SK-N-SH (cell line): ENCODE data around the gene PRSS8. TPM values are rescaled to one million over a fixed set of nuclear protein-coding genes. Genes with fewer than 3 reads are reported as not detected.

Source experiments
- CTCF ChIA-PET: fragments of 300-600, 350-600 bp; formaldehyde crosslinking; extraction: SDS; loops from one replicate; lab custom pipeline; 2021; lab: Yijun Ruan, JAX
- POLR2A ChIA-PET: fragments of 350-600 bp; sonication (Branson Sonifier 250); formaldehyde crosslinking; extraction: SDS; loops from one replicate; lab custom pipeline; 2020; ENCODE audit warnings: antibody characterized with exemption, inconsistent platforms; lab: Yijun Ruan, JAX
- DNase-seq: peaks from one replicate; pipeline ENCODE4 v3.0.0; 2012
- H2AFZ ChIP-seq: fragments of 200-600 bp; sonication (generic); 2 replicates; pipeline ENCODE4 v1.8.1; 2016; ENCODE audit warnings: antibody characterized with exemption, mild to moderate bottlenecking, low read depth
- H3F3A ChIP-seq: fragments of 200-600 bp; sonication (generic); replicated peaks from 2 replicates; pipeline ENCODE3; 2016; ENCODE audit warnings: antibody characterized with exemption, mild to moderate bottlenecking; ENCODE audit not compliant: insufficient read depth
- H3K27ac ChIP-seq, 2 experiments: fragments of 200-500 bp in 1 of 2; fragments of 200-600 bp in 1 of 2; sonication (Bioruptor generic) in 1 of 2; sonication (generic), shearing (Covaris generic) in 1 of 2; 2 replicates each; pipeline versions ENCODE4 v1.5.1 to v1.6.1; 2014 to 2016; ENCODE audit warnings: low read depth in 2 of 2, inconsistent platforms in 1 of 2, low read length in 1 of 2, mild to moderate bottlenecking in 1 of 2, mixed read lengths in 1 of 2
- H3K27me3 ChIP-seq: fragments of 200-600 bp; sonication (generic), shearing (Covaris generic); 2 replicates; pipeline ENCODE4 v1.6.1; 2016; ENCODE audit warnings: mixed run types; ENCODE audit not compliant: insufficient read depth
- H3K36me3 ChIP-seq, 2 experiments: fragments of 200-500 bp in 1 of 2; fragments of 200-600 bp in 1 of 2; sonication (Bioruptor generic) in 1 of 2; sonication (generic) in 1 of 2; replicated peaks in 1 of 2; 2 replicates each; pipeline versions ENCODE3 to v1.5.1; 2014 to 2016; ENCODE audit warnings: low read length in 1 of 2, mild to moderate bottlenecking in 1 of 2; ENCODE audit not compliant: insufficient read depth in 2 of 2, control insufficient read depth in 1 of 2
- H3K4me1 ChIP-seq, 2 experiments: fragments of 200-500 bp in 1 of 2; fragments of 200-600 bp in 1 of 2; sonication (Bioruptor generic) in 1 of 2; sonication (generic), shearing (Covaris generic) in 1 of 2; 2 replicates each; pipeline versions ENCODE4 v1.5.1 to v1.6.1; 2014 to 2016; ENCODE audit warnings: low read depth in 1 of 2, low read length in 1 of 2, mixed run types in 1 of 2; ENCODE audit not compliant: insufficient read depth in 2 of 2, control insufficient read depth in 1 of 2
- H3K4me2 ChIP-seq: fragments of 200-600 bp; sonication (generic), shearing (Covaris generic); 2 replicates; pipeline ENCODE4 v1.6.1; 2017; ENCODE audit warnings: mixed run types
- H3K4me3 ChIP-seq, 2 experiments: fragments of 200-500 bp in 1 of 2; fragments of 200-600 bp in 1 of 2; sonication (Bioruptor generic) in 1 of 2; sonication (generic), shearing (Covaris generic) in 1 of 2; 2 replicates each; pipeline versions ENCODE4 v1.5.1 to v1.8.1; 2014 to 2016; ENCODE audit warnings: low read depth in 2 of 2, inconsistent platforms in 1 of 2, low read length in 1 of 2, mild to moderate bottlenecking in 1 of 2, mixed read lengths in 1 of 2, moderate library complexity in 1 of 2
- H3K79me2 ChIP-seq: fragments of 200-600 bp; sonication (generic); 2 replicates; pipeline ENCODE4 v1.8.1; 2017; ENCODE audit warnings: mild to moderate bottlenecking; ENCODE audit not compliant: insufficient read depth
- H3K9ac ChIP-seq: fragments of 200-600 bp; sonication (generic); 2 replicates; pipeline ENCODE4 v1.6.1; 2017; ENCODE audit warnings: mixed run types
- H3K9me2 ChIP-seq: fragments of 200-600 bp; sonication (generic); 2 replicates; pipeline ENCODE4 v1.6.1; 2017; ENCODE audit warnings: mixed run types
- H3K9me3 ChIP-seq: fragments of 200-600 bp; sonication (generic); 2 replicates; pipeline ENCODE4 v1.6.1; 2017; ENCODE audit warnings: mixed run types, mild to moderate bottlenecking, moderate library complexity
- H4K20me1 ChIP-seq: fragments of 200-600 bp; sonication (generic); 2 replicates; pipeline ENCODE4 v1.6.1; 2017; ENCODE audit warnings: mild to moderate bottlenecking, mixed run types; ENCODE audit not compliant: insufficient read depth
- CHD2 ChIP-seq: fragments of 150-350 bp; IDR thresholded peaks from 2 replicates; pipeline ENCODE4 v1.6.1; 2018; ENCODE audit warnings: low read length; ENCODE audit not compliant: partially characterized antibody
- ELF1 ChIP-seq: IDR thresholded peaks from 2 replicates; pipeline ENCODE4 v1.4.0; 2012
- EP300 ChIP-seq, 2 experiments: IDR thresholded peaks; 2 replicates each; pipeline versions ENCODE4 v1.4.0 to v1.6.1; 2012; ENCODE audit warnings: borderline replicate concordance in 1 of 2, low read depth in 1 of 2, low read length in 1 of 2
- EZH2phosphoT487 ChIP-seq: fragments of 200-600 bp; sonication (generic); IDR thresholded peaks from 2 replicates; pipeline ENCODE4 v1.6.1; 2017; ENCODE audit warnings: low read depth, mixed run types, mild to moderate bottlenecking, antibody characterized with exemption, moderate library complexity, borderline replicate concordance
- FOXJ3 ChIP-seq: sonication (generic); formaldehyde crosslinking; IDR thresholded peaks from 2 replicates; pipeline ENCODE4 v1.5.1; 2020; ENCODE audit warnings: mild to moderate bottlenecking, missing genetic modification reagents
- IRF3 ChIP-seq: fragments of 150-350 bp; IDR thresholded peaks from 2 replicates; pipeline ENCODE4 v1.6.1; 2016; ENCODE audit warnings: mild to moderate bottlenecking, low read depth, low read length
- JUND ChIP-seq: IDR thresholded peaks from 2 replicates; pipeline ENCODE4 v1.4.0; 2012
- MXI1 ChIP-seq: IDR thresholded peaks from 2 replicates; pipeline ENCODE4 v1.6.1; 2012; ENCODE audit warnings: mild to moderate bottlenecking, low read depth, low read length, improper control_type of control experiment
- RAD21 ChIP-seq: IDR thresholded peaks from 2 replicates; pipeline ENCODE4 v1.6.1; 2012; ENCODE audit warnings: mild to moderate bottlenecking, low read length
- RCOR1 ChIP-seq: fragments of 150-350 bp; IDR thresholded peaks from 2 replicates; pipeline ENCODE4 v1.6.1; 2017; ENCODE audit warnings: antibody characterized with exemption, low read length
- RFX5 ChIP-seq: IDR thresholded peaks from 2 replicates; pipeline ENCODE4 v1.6.1; 2012; ENCODE audit warnings: mild to moderate bottlenecking, improper control_type of control experiment, low read length
- RXRA ChIP-seq: IDR thresholded peaks from 2 replicates; pipeline ENCODE4 v1.4.0; 2012; ENCODE audit warnings: low read depth, mild to moderate bottlenecking, borderline replicate concordance
- SMC3 ChIP-seq: IDR thresholded peaks from 2 replicates; pipeline ENCODE4 v1.6.1; 2012; ENCODE audit warnings: low read depth, low read length, improper control_type of control experiment
- TAF1 ChIP-seq: IDR thresholded peaks from 2 replicates; pipeline ENCODE4 v1.6.1; 2012; ENCODE audit warnings: low read depth, mild to moderate bottlenecking, low read length, moderate library complexity, borderline replicate concordance
- TCF12 ChIP-seq: IDR thresholded peaks from 2 replicates; pipeline ENCODE4 v1.4.0; 2012
- TEAD4 ChIP-seq: IDR thresholded peaks from 2 replicates; pipeline ENCODE4 v1.4.0; 2012; ENCODE audit warnings: mild to moderate bottlenecking, borderline replicate concordance; ENCODE audit not compliant: insufficient read depth
- USF2 ChIP-seq: fragments of 150-350 bp; IDR thresholded peaks from 2 replicates; pipeline ENCODE4 v1.6.1; 2017; ENCODE audit warnings: antibody characterized with exemption, low read length, low read depth, borderline replicate concordance
- WGBS: methylation state at CpG from one replicate; pipeline ENCODE4 v1.1.6; 2017; ENCODE audit warnings: low lambda C conversion rate; 5-methylcytosine and 5-hydroxymethylcytosine counted together
- polyA plus RNA-seq, 3 experiments: library from polyadenylated mRNA; depleted of rRNA; stranded (reverse); fragments of >200 nt; gene quantifications; 2 replicates each; pipeline ENCODE4 v1.2.3, GENCODE V29; 2012
- TF ChIP-seq, protein P1 (sequence below): IDR thresholded peaks from 2 replicates; pipeline ENCODE4 v1.6.1; 2012; ENCODE audit warnings: mild to moderate bottlenecking, low read depth, low read length, moderate library complexity

The PRSS8 gene
- polyA plus RNA-seq, 1 of the 3 experiments (the other 2 are of a cell fraction) = 0.07 TPM

DNA sequence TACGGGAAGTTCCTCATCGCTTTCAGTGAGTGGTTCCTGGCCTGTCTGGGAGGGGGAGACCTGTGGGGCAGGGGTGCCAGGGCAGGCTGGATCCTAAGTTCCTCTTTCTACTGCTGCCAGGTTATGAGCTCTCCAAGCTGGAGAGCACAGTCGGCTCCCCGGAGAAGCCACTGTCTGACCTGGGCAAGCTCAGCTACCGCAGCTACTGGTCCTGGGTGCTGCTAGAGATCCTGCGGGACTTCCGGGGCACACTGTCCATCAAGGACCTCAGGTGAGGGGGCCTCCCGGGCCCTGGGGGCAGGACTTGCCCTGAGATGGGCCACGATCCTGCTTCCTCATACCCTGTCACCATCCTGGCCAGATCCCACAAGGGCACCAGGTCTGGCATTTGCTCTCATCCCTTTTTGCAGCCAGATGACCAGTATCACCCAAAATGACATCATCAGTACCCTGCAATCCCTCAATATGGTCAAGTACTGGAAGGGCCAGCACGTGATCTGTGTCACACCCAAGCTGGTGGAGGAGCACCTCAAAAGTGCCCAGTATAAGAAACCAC, 5.1 kb downstream of the PRSS8 start:
- H3K4me2 ChIP-seq = no peak overlapping the region
- H3K9ac ChIP-seq = no peak overlapping the region
- H3K27ac ChIP-seq = no peak overlapping the region
- no peak overlapping the region for H2AFZ ChIP-seq
- H3K9me3 ChIP-seq = no peaks in the 10 kb centered on the region
- H3K4me3 ChIP-seq = no peak overlapping the region
- TF ChIP-seq, protein P1, sequence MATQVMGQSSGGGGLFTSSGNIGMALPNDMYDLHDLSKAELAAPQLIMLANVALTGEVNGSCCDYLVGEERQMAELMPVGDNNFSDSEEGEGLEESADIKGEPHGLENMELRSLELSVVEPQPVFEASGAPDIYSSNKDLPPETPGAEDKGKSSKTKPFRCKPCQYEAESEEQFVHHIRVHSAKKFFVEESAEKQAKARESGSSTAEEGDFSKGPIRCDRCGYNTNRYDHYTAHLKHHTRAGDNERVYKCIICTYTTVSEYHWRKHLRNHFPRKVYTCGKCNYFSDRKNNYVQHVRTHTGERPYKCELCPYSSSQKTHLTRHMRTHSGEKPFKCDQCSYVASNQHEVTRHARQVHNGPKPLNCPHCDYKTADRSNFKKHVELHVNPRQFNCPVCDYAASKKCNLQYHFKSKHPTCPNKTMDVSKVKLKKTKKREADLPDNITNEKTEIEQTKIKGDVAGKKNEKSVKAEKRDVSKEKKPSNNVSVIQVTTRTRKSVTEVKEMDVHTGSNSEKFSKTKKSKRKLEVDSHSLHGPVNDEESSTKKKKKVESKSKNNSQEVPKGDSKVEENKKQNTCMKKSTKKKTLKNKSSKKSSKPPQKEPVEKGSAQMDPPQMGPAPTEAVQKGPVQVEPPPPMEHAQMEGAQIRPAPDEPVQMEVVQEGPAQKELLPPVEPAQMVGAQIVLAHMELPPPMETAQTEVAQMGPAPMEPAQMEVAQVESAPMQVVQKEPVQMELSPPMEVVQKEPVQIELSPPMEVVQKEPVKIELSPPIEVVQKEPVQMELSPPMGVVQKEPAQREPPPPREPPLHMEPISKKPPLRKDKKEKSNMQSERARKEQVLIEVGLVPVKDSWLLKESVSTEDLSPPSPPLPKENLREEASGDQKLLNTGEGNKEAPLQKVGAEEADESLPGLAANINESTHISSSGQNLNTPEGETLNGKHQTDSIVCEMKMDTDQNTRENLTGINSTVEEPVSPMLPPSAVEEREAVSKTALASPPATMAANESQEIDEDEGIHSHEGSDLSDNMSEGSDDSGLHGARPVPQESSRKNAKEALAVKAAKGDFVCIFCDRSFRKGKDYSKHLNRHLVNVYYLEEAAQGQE = no peak
- TF ChIP-seq RCOR1 = no peak
- no peak for TF ChIP-seq TEAD4
- no peak for TF ChIP-seq EP300 (IDR thresholded peaks at IDR 0.05; ENCODE audit: borderline replicate concordance in 1 of 2, low read depth in 1 of 2, low read length in 1 of 2)
- no peak for TF ChIP-seq IRF3
- no peaks in the 10 kb centered on the region for H3F3A ChIP-seq
- H3K27me3 ChIP-seq = no peaks in the 10 kb centered on the region
- ChIA-PET POLR2A (interaction anchor here (0.9 to 1.9 kb wide), 3 partner anchors 9 to 13 kb away, joined by 3 to 4 read pairs (median 4); partner anchors contain the start of gene KAT8), CTCF (interaction anchor here (3.9 kb wide), 1 partner anchor 12 kb away, joined by 17 read pairs; no protein-coding TSS in a partner anchor)
- DNase-seq = no peak
- peaks cover 0 to 20% of the 10 kb centered on the region in 2 experiments; a peak in 1 of 4 replicates for H3K4me1 ChIP-seq
- H4K20me1 ChIP-seq = no peaks in the 10 kb centered on the region
- no peaks in the 10 kb centered on the region for H3K9me2 ChIP-seq
- no peaks in the 10 kb centered on the region for H3K79me2 ChIP-seq
- peaks cover 0 to 13% of the 10 kb centered on the region in 2 experiments for H3K36me3 ChIP-seq
- WGBS = 100% methylated on average over 3 of the region's 10 CpGs

DNA sequence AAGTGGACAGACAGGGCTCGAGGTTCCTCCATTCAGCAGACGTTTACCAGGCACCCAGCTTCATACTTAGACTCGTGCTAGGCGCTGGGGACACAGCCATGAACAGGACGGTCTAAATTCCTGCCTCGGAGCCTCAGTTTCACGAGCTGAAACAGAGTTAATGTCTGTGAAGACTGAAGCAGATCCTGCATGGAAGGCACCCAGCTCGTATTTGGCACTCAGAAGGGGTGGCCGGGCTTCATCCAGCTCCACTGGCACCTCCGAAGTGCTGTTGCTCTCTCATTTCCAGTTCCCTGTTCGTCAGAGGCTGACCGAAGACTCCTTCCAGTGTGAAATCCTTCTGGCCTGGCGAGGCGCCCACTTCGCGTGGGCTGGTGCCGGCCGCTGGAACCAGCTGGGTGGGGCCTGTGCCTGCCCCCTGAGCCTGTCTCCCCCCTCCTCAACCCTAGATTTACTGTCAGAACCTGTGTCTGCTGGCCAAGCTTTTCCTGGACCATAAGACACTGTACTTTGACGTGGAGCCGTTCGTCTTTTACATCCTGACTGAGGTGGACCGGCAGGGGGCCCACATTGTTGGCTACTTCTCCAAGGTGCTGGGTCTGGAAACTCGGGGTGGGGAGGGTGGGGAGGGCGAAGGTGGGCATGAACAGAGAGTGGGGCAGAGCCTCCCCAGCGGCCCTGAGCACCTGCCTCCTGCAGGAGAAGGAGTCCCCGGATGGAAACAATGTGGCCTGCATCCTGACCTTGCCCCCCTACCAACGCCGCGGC, 5.8 kb downstream of the PRSS8 start:
- H3K9me2 ChIP-seq = no peaks in the 10 kb centered on the region
- POLR2A ChIA-PET = interaction anchor here (1.1 kb wide), 1 partner anchor 12 kb away, joined by 5 read pairs; the partner anchor contains the start of gene KAT8
- H3K9me3 ChIP-seq = no peaks in the 10 kb centered on the region
- no peak overlapping the region for H2AFZ ChIP-seq
- no peaks in the 10 kb centered on the region for H4K20me1 ChIP-seq
- H3K4me2 ChIP-seq = no peak overlapping the region
- no peaks in the 10 kb centered on the region for H3K27me3 ChIP-seq
- H3K79me2 ChIP-seq = no peaks in the 10 kb centered on the region
- TF ChIP-seq EZH2phosphoT487 = no peak
- no peak for TF ChIP-seq RAD21
- TF ChIP-seq MXI1 = no peak
- TF ChIP-seq RXRA = no peak
- no peak for TF ChIP-seq USF2
- no peak for TF ChIP-seq IRF3
- TF ChIP-seq JUND = no peak
- TF ChIP-seq FOXJ3 = no peak
- TF ChIP-seq TAF1 = no peak
- TF ChIP-seq RFX5 = no peak
- no peak for TF ChIP-seq EP300 (IDR thresholded peaks at IDR 0.05; ENCODE audit: borderline replicate concordance in 1 of 2, low read depth in 1 of 2, low read length in 1 of 2)
- no peak for TF ChIP-seq ELF1
- TF ChIP-seq CHD2 = no peak
- no peak for TF ChIP-seq SMC3
- TF ChIP-seq TCF12 = no peak
- DNase-seq = no peak
- no peak overlapping the region for H3K27ac ChIP-seq
- H3K4me1 ChIP-seq = peaks cover 0 to 15% of the 10 kb centered on the region in 2 experiments; a peak in 1 of 4 replicates
- CTCF ChIA-PET = interaction anchor here (3.9 kb wide), 1 partner anchor 13 kb away, joined by 17 read pairs; no protein-coding TSS in a partner anchor
- H3F3A ChIP-seq = no peaks in the 10 kb centered on the region
- 85% methylated on average over 20 of the region's 29 CpGs for WGBS
- H3K4me3 ChIP-seq = no peak overlapping the region
- peaks cover 0 to 13% of the 10 kb centered on the region in 2 experiments for H3K36me3 ChIP-seq
- H3K9ac ChIP-seq = no peak overlapping the region
